ENCODE results near the gene BCKDHA.

- TF ChIP-seq EZH2phosphoT487 (IDR thresholded peaks at IDR 0.05; ENCODE audit: insufficient read depth, low read depth) (no peak), EZH2 (IDR thresholded peaks at IDR 0.05; ENCODE audit: insufficient read depth, poor library complexity, severe bottlenecking) (no peak)
Observed at GRCh38 chr19:41350735-41351338, 46.8 kb upstream of the BCKDHA start.
